Measurements from ENCODE around the gene ACO2.

DNA sequence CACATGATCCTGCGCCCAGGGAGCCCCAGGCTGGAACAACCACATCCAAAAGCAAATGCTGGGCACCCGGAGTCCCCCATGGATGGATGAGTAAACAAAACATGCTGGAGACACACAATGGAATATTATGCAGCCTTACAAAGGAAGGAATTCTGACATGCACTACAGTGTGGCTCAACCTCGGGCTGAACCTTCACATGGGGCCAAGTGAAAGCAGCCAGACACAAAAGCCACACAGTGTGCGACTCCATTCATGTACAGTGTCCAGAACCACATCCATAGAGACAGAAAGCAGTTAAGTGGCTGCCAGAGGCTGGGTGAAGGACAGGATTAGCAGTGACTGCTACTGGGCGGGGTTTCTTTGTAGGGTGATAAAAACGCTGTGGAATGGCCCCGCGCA, 65.3 kb downstream of the ACO2 start:
- TF ChIP-seq POLR2A (IDR thresholded peaks at IDR 0.05; ENCODE audit: low read depth, low read length) (no peak), POLR2AphosphoS5 (IDR thresholded peaks at IDR 0.05; ENCODE audit: low read depth, low read length) (no peak)

All from GM12892 (cell line).